ENCODE measurements around the gene GTF2E1.

DNA sequence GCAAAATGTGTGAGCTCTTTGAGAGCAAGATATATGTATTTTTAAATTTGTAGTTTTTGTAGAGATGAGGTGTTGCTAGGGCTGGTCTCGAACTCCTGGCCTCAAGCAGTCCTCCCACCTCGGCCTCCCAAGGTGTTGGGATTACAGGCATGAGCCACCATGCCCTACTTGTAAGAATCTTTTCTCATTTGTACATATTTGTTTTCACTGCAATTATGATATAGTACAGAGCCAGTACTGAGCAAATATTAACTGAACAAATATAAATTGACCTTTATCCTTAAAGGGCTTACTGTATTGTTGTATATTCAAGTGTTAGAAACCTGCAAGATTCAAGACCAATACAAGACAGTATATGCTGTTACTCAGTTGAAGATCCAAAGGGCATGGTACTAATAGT, 53.4 kb downstream of the GTF2E1 start:
- TF ChIP-seq EZH2 (IDR thresholded peaks at IDR 0.05) (no peak), CTCF (IDR thresholded peaks at IDR 0.05 in 2 of 3, conservative IDR thresholded peaks at IDR 0.05 in 1 of 3; ENCODE audit: borderline replicate concordance in 1 of 3, insufficient read depth in 1 of 3, low read depth in 2 of 3, low read length in 2 of 3) (no peak), SRF (IDR thresholded peaks at IDR 0.05; ENCODE audit: low read depth) (no peak), POLR2A (IDR thresholded peaks at IDR 0.05; ENCODE audit: borderline replicate concordance, extremely low read depth, insufficient read depth, insufficient read length) (no peak), SIN3A (IDR thresholded peaks at IDR 0.05; ENCODE audit: low read depth) (no peak), ATF3 (IDR thresholded peaks at IDR 0.05) (no peak), EZH2phosphoT487 (IDR thresholded peaks at IDR 0.05; ENCODE audit: borderline replicate concordance) (no peak), SP1 (IDR thresholded peaks at IDR 0.05; ENCODE audit: low read depth) (no peak), RAD21 (IDR thresholded peaks at IDR 0.05; ENCODE audit: low read depth) (no peak), EGR1 (IDR thresholded peaks at IDR 0.05; ENCODE audit: low read depth) (no peak), ZFX (IDR thresholded peaks at IDR 0.05) (no peak), ZBTB33 (IDR thresholded peaks at IDR 0.05; ENCODE audit: extremely low read depth, insufficient replicate concordance, low read length) (no peak)
